HepG2 (cell line): ENCODE data around the gene NUP85. TPM values are rescaled to one million over a fixed set of nuclear protein-coding genes. Genes with fewer than 3 reads are reported as not detected.
A peak's percentile ranks its signal among the peaks of the same experiment; 100 is the strongest.

Experiments used
- ATAC-seq: fragments of 200-7000 bp; cut with Tn5 transposase; 3 replicates; pipeline ENCODE4 v1.9.1; 2020; ENCODE audit warnings: mild to moderate bottlenecking, moderate library complexity
- BruUV-seq: library from RNA; stranded (reverse); fragments of 400-500 nt; replicated peaks from 2 replicates; lab custom pipeline; 2021; lab: Mats Ljungman, UMichigan
- CTCF ChIA-PET: fragments of 300-600 bp; formaldehyde crosslinking; extraction: SDS; loops from one replicate; lab custom pipeline; 2021; ENCODE audit warnings: low total read pairs, inconsistent platforms, low intra/inter-chr PET ratio; lab: Yijun Ruan, JAX
- POLR2A ChIA-PET: fragments of 350-600 bp; sonication (Branson Sonifier 250); formaldehyde crosslinking; loops from one replicate; lab custom pipeline; 2020; ENCODE audit warnings: antibody characterized with exemption, inconsistent platforms; lab: Yijun Ruan, JAX
- DNase-seq: peaks from one replicate; pipeline ENCODE4 v3.0.0-alpha.2; 2015; ENCODE audit warnings: low spot score
- FAIRE-seq: peaks from 3 replicates; lab custom pipeline; 2011; peaks lifted over from hg19 to GRCh38; lab: Jason Lieb, UNC
- H2AFZ ChIP-seq: one replicate; pipeline ENCODE4 v1.6.1; 2011; ENCODE audit warnings: low read length, inconsistent platforms
- H3K27ac ChIP-seq: fragments of 300-600 bp; 3 replicates; pipeline ENCODE4 v1.8.0; 2011; ENCODE audit warnings: mixed run types, mild to moderate bottlenecking, mixed read lengths, low read length, inconsistent platforms; ENCODE audit not compliant: insufficient read depth; ENCODE audit errors: extremely low read length
- H3K27me3 ChIP-seq, 2 experiments: fragments of 200-600 bp in 1 of 2; 2 replicates in 1 of 2; 3 replicates in 1 of 2; pipeline versions ENCODE4 v1.6.0 to v1.8.0; 2011; ENCODE audit warnings: low read length in 2 of 2, mild to moderate bottlenecking in 2 of 2, moderate library complexity in 2 of 2, inconsistent platforms in 1 of 2; ENCODE audit not compliant: insufficient read depth in 2 of 2, control insufficient read depth in 1 of 2
- H3K36me3 ChIP-seq, 2 experiments: fragments of 200-600 bp in 1 of 2; replicated peaks in 1 of 2; 2 replicates in 1 of 2; 3 replicates in 1 of 2; pipeline versions ENCODE4 v1.5.1 to v1.8.0; 2011; ENCODE audit warnings: low read length in 2 of 2, inconsistent platforms in 1 of 2; ENCODE audit not compliant: insufficient read depth in 2 of 2, control insufficient read depth in 1 of 2
- H3K4me1 ChIP-seq: 2 replicates; pipeline ENCODE4 v1.5.1; 2012; ENCODE audit warnings: low read length, inconsistent platforms; ENCODE audit not compliant: insufficient read depth
- H3K4me2 ChIP-seq: 2 replicates; pipeline ENCODE4 v1.6.0; 2011; ENCODE audit warnings: low read depth, low read length, inconsistent platforms
- H3K4me3 ChIP-seq, 3 experiments: fragments of 200-600 bp in 1 of 3; sonication (generic), shearing (Covaris generic) in 1 of 3; replicated peaks in 1 of 3; 2 replicates each; pipeline ENCODE4 v1.5.1; 2011 to 2016; ENCODE audit warnings: low read length in 3 of 3, inconsistent platforms in 2 of 3, low read depth in 2 of 3, mild to moderate bottlenecking in 2 of 3, control low read depth in 1 of 3, mixed read lengths in 1 of 3; ENCODE audit not compliant: insufficient read depth in 1 of 3
- H3K79me2 ChIP-seq: one replicate; pipeline ENCODE4 v1.6.1; 2011; ENCODE audit warnings: low read length, inconsistent platforms; ENCODE audit not compliant: insufficient read depth
- H3K9ac ChIP-seq: 2 replicates; pipeline ENCODE4 v1.6.0; 2011; ENCODE audit warnings: mild to moderate bottlenecking, low read depth, low read length, inconsistent platforms; ENCODE audit not compliant: insufficient read depth
- H3K9me3 ChIP-seq: 2 replicates; pipeline ENCODE4 v1.5.1; 2012; ENCODE audit warnings: mild to moderate bottlenecking, low read length
- H4K20me1 ChIP-seq: 2 replicates; pipeline ENCODE4 v1.6.0; 2011; ENCODE audit warnings: inconsistent platforms, mild to moderate bottlenecking, low read length, moderate library complexity; ENCODE audit not compliant: insufficient read depth
- GATA4 ChIP-seq: sonication (generic); IDR thresholded peaks from 2 replicates; pipeline ENCODE4 v1.6.1; 2016; ENCODE audit warnings: antibody characterized with exemption, low read depth, borderline replicate concordance
- HCFC1 ChIP-seq: fragments of 150-350 bp; IDR thresholded peaks from 2 replicates; pipeline ENCODE4 v1.6.1; 2014; ENCODE audit warnings: low read depth, low read length
- KAT2B ChIP-seq: fragments of 150-350 bp; IDR thresholded peaks from 2 replicates; pipeline ENCODE4 v1.6.1; 2014; ENCODE audit warnings: low read depth, low read length, borderline replicate concordance
- KDM5B ChIP-seq: sonication (generic); formaldehyde crosslinking; IDR thresholded peaks from 2 replicates; pipeline ENCODE4 v1.4.0; 2020; ENCODE audit warnings: missing genetic modification reagents, mild to moderate bottlenecking, borderline replicate concordance
- MTA3 ChIP-seq: sonication (generic); formaldehyde crosslinking; IDR thresholded peaks from 2 replicates; pipeline ENCODE4 v1.4.0; 2020; ENCODE audit warnings: missing genetic modification reagents
- POLR2AphosphoS2 ChIP-seq: IDR thresholded peaks from 2 replicates; pipeline ENCODE4 v1.6.1; 2011; ENCODE audit warnings: low read depth, low read length, improper control_type of control experiment
- ZBTB7A ChIP-seq: sonication (generic); formaldehyde crosslinking; IDR thresholded peaks from 2 replicates; pipeline ENCODE4 v1.8.0; 2022; ENCODE audit warnings: mild to moderate bottlenecking, missing genetic modification reagents
- ZNF441 ChIP-seq: sonication (generic); formaldehyde crosslinking; IDR thresholded peaks from 2 replicates; pipeline ENCODE4 v1.7.0; 2021; ENCODE audit warnings: missing genetic modification reagents, borderline replicate concordance
- ZNF510 ChIP-seq: sonication (generic); formaldehyde crosslinking; IDR thresholded peaks from 2 replicates; pipeline ENCODE4 v1.4.0; 2020; ENCODE audit warnings: low read depth, mild to moderate bottlenecking, missing genetic modification reagents
- ZNF737 ChIP-seq: sonication (generic); formaldehyde crosslinking; IDR thresholded peaks from 2 replicates; pipeline ENCODE4 v1.5.0; 2020; ENCODE audit warnings: missing genetic modification reagents, mild to moderate bottlenecking, borderline replicate concordance
- ZNF749 ChIP-seq: sonication (generic); formaldehyde crosslinking; IDR thresholded peaks from 2 replicates; pipeline ENCODE4 v1.8.0; 2022; ENCODE audit warnings: mild to moderate bottlenecking, missing genetic modification reagents, moderate library complexity, borderline replicate concordance
- ZSCAN25 ChIP-seq: sonication (generic); formaldehyde crosslinking; IDR thresholded peaks from 2 replicates; pipeline ENCODE4 v1.8.0; 2022; ENCODE audit warnings: mild to moderate bottlenecking, missing genetic modification reagents
- WGBS: methylation state at CpG from one replicate; pipeline ENCODE4 v1.1.6; 2017; ENCODE audit warnings: low lambda C conversion rate; 5-methylcytosine and 5-hydroxymethylcytosine counted together
- in situ Hi-C: cut with HindIII; loops from 2 replicates; pipeline ENCODE4 v1.10.0; 2017; ENCODE audit warnings: low pct_unique_long_range_greater_than_20kb; ENCODE audit not compliant: extremely low pct_ligation_motif_present
- intact Hi-C: fragments of 100-400 bp; cut with micrococcal nuclease; formaldehyde crosslinking; loops from one replicate; pipeline ENCODE4 v1.10.0; 2022; ENCODE audit not compliant: unreplicated experiment
- polyA plus RNA-seq, 8 experiments: library from polyadenylated mRNA; depleted of rRNA in 3 of 8; stranded (reverse) in 7 of 8; unstranded in 1 of 8; fragments of >200 nt; fragmentation: Illumina TruSeq in 4 of 8; extraction: Trizol in 4 of 8; gene quantifications; 2 replicates each; pipeline versions ENCODE4 v1.2.1 to v1.2.3, GENCODE V29; 2011 to 2016; ENCODE audit warnings: low read depth in 4 of 8, missing spikeins in 1 of 8, mixed read lengths in 1 of 8; ENCODE audit not compliant: insufficient read depth in 1 of 8
- total RNA-seq, 5 experiments: library from RNA; depleted of rRNA; stranded (reverse); fragments of >200 nt; fragmentation: Illumina TruSeq; extraction: Trizol; gene quantifications; 2 replicates each; pipeline ENCODE4 v1.2.3, GENCODE V29; 2016; ENCODE audit warnings: low read depth in 1 of 5
- TF ChIP-seq, protein P1 (sequence below): sonication (generic); formaldehyde crosslinking; IDR thresholded peaks from 2 replicates; pipeline ENCODE4 v1.5.0; 2020; ENCODE audit warnings: mild to moderate bottlenecking, missing genetic modification reagents, borderline replicate concordance
- TF ChIP-seq, protein P2 (sequence below): sonication (generic); formaldehyde crosslinking; IDR thresholded peaks from 2 replicates; pipeline ENCODE4 v1.5.1; 2020; ENCODE audit warnings: missing genetic modification reagents, mild to moderate bottlenecking, borderline replicate concordance
- TF ChIP-seq, protein P3 (sequence below): sonication (generic); formaldehyde crosslinking; conservative IDR thresholded peaks from 2 replicates; pipeline ENCODE4 v1.4.0; 2020; ENCODE audit warnings: missing genetic modification reagents

Gene NUP85
- total and polyA plus RNA-seq, 2 of the 13 experiments (the other 11 are each of a cell fraction or from before 2014, with no cell fraction given), result 89.1 to 124 TPM

DNA sequence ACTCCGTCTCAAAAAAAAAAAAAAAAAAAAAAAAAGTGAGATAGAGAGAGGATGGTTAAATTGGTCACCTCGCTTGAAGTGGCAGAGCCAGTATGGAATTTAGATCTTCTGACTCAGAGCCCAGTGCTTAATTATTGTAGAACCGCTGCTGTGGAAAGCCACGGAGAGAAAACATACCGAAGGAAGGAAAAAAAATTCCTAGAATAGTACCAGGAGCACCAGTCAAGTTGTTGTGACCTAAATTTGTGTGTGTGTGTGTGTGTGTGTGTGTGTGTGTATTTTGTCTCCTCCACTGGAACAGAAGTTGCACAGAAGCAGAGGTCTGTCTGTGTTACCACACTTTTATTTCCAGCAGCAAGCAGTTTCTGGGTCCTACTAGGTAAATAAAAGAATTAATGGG lies 10.6 kb upstream of the NUP85 start:
- intact Hi-C loops, result no loop called here
- TF ChIP-seq KAT2B, result no peak
- no peak for TF ChIP-seq ZBTB7A (CRISPR knock-in tag)
- TF ChIP-seq, protein P1, sequence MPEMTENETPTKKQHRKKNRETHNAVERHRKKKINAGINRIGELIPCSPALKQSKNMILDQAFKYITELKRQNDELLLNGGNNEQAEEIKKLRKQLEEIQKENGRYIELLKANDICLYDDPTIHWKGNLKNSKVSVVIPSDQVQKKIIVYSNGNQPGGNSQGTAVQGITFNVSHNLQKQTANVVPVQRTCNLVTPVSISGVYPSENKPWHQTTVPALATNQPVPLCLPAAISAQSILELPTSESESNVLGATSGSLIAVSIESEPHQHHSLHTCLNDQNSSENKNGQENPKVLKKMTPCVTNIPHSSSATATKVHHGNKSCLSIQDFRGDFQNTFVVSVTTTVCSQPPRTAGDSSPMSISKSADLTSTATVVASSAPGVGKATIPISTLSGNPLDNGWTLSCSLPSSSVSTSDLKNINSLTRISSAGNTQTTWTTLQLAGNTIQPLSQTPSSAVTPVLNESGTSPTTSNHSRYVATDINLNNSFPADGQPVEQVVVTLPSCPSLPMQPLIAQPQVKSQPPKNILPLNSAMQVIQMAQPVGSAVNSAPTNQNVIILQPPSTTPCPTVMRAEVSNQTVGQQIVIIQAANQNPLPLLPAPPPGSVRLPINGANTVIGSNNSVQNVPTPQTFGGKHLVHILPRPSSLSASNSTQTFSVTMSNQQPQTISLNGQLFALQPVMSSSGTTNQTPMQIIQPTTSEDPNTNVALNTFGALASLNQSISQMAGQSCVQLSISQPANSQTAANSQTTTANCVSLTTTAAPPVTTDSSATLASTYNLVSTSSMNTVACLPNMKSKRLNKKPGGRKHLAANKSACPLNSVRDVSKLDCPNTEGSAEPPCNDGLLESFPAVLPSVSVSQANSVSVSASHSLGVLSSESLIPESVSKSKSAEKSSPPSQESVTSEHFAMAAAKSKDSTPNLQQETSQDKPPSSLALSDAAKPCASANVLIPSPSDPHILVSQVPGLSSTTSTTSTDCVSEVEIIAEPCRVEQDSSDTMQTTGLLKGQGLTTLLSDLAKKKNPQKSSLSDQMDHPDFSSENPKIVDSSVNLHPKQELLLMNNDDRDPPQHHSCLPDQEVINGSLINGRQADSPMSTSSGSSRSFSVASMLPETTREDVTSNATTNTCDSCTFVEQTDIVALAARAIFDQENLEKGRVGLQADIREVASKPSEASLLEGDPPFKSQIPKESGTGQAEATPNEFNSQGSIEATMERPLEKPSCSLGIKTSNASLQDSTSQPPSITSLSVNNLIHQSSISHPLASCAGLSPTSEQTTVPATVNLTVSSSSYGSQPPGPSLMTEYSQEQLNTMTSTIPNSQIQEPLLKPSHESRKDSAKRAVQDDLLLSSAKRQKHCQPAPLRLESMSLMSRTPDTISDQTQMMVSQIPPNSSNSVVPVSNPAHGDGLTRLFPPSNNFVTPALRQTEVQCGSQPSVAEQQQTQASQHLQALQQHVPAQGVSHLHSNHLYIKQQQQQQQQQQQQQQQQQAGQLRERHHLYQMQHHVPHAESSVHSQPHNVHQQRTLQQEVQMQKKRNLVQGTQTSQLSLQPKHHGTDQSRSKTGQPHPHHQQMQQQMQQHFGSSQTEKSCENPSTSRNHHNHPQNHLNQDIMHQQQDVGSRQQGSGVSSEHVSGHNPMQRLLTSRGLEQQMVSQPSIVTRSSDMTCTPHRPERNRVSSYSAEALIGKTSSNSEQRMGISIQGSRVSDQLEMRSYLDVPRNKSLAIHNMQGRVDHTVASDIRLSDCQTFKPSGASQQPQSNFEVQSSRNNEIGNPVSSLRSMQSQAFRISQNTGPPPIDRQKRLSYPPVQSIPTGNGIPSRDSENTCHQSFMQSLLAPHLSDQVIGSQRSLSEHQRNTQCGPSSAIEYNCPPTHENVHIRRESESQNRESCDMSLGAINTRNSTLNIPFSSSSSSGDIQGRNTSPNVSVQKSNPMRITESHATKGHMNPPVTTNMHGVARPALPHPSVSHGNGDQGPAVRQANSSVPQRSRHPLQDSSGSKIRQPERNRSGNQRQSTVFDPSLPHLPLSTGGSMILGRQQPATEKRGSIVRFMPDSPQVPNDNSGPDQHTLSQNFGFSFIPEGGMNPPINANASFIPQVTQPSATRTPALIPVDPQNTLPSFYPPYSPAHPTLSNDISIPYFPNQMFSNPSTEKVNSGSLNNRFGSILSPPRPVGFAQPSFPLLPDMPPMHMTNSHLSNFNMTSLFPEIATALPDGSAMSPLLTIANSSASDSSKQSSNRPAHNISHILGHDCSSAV (CRISPR knock-in tag), result no peak
- no peak for TF ChIP-seq POLR2AphosphoS2
- 0 out of 2 replicates have a peak, but pooled peaks have one; percentile 41 for TF ChIP-seq ZNF441 (CRISPR knock-in tag)
- no peak for TF ChIP-seq MTA3 (CRISPR knock-in tag)
- TF ChIP-seq KDM5B (CRISPR knock-in tag), result no peak
- no peak for TF ChIP-seq GATA4
- TF ChIP-seq, protein P2, sequence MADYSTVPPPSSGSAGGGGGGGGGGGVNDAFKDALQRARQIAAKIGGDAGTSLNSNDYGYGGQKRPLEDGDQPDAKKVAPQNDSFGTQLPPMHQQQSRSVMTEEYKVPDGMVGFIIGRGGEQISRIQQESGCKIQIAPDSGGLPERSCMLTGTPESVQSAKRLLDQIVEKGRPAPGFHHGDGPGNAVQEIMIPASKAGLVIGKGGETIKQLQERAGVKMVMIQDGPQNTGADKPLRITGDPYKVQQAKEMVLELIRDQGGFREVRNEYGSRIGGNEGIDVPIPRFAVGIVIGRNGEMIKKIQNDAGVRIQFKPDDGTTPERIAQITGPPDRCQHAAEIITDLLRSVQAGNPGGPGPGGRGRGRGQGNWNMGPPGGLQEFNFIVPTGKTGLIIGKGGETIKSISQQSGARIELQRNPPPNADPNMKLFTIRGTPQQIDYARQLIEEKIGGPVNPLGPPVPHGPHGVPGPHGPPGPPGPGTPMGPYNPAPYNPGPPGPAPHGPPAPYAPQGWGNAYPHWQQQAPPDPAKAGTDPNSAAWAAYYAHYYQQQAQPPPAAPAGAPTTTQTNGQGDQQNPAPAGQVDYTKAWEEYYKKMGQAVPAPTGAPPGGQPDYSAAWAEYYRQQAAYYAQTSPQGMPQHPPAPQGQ (CRISPR knock-in tag), result no peak
- no peak for TF ChIP-seq ZNF737 (CRISPR knock-in tag)
- TF ChIP-seq HCFC1, result no peak
- TF ChIP-seq ZNF510 (CRISPR knock-in tag), result 0 out of 2 replicates have a peak, but pooled peaks have one; percentile 37
- TF ChIP-seq ZSCAN25 (CRISPR knock-in tag), result no peak
- TF ChIP-seq, protein P3, sequence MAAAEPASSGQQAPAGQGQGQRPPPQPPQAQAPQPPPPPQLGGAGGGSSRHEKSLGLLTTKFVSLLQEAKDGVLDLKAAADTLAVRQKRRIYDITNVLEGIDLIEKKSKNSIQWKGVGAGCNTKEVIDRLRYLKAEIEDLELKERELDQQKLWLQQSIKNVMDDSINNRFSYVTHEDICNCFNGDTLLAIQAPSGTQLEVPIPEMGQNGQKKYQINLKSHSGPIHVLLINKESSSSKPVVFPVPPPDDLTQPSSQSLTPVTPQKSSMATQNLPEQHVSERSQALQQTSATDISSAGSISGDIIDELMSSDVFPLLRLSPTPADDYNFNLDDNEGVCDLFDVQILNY (CRISPR knock-in tag), result no peak
- TF ChIP-seq ZNF749, result no peak

More for the DNA sequence above, 10.6 kb upstream of the NUP85 start:
- POLR2A ChIA-PET, result interaction anchor here (0.7 kb wide), 1 partner anchor 12 kb away, joined by 3 read pairs; the partner anchor contains the start of gene SUMO2
- no peaks in the 10 kb centered on the region for H3K9me3 ChIP-seq
- peak overlapping the region; percentile 73 for H3K4me2 ChIP-seq
- FAIRE-seq, result no peak
- no peak overlapping the region for H3K27ac ChIP-seq
- H3K4me1 ChIP-seq, result peaks cover 27% of the 10 kb centered on the region
- H3K36me3 ChIP-seq, result no peaks in the 10 kb centered on the region
- H3K9ac ChIP-seq, result no peak overlapping the region
- no peak overlapping the region for H3K4me3 ChIP-seq
- no peak for DNase-seq
- in situ Hi-C loops, result no loop called here
- H3K79me2 ChIP-seq, result no peaks in the 10 kb centered on the region
- no peaks in the 10 kb centered on the region for H3K27me3 ChIP-seq
- H2AFZ ChIP-seq, result no peak overlapping the region
- 18% methylated on average over 4 of the region's 5 CpGs for WGBS
- ATAC-seq, result no peak
- H4K20me1 ChIP-seq, result no peaks in the 10 kb centered on the region
- CTCF ChIA-PET, result no interaction called here
- BruUV-seq, result no TSS peak
